Neural crest cell (in vitro differentiated cells): Measurements from ENCODE around the gene LAMB4. TPM values are rescaled to one million over a fixed set of nuclear protein-coding genes. Genes with fewer than 3 reads are reported as not detected.

Experiments
- DNase-seq: peaks from one replicate; pipeline ENCODE4 v3.0.0; 2021; ENCODE audit warnings: low read depth, mixed read lengths, low spot score
- H3K27ac Mint-ChIP-seq: one replicate; pipeline ENCODE4 v1.8.0; 2021; ENCODE audit warnings: mild to moderate bottlenecking, mixed read lengths; ENCODE audit not compliant: unreplicated experiment
- H3K27me3 Mint-ChIP-seq: 2 replicates; pipeline ENCODE4 v1.8.0; 2021; ENCODE audit warnings: low read depth, mild to moderate bottlenecking, mixed read lengths
- H3K36me3 Mint-ChIP-seq: 2 replicates; pipeline ENCODE4 v1.8.0; 2021; ENCODE audit warnings: low read depth, mild to moderate bottlenecking, mixed read lengths
- H3K4me1 Mint-ChIP-seq: 2 replicates; pipeline ENCODE4 v1.8.0; 2021; ENCODE audit warnings: mixed read lengths
- H3K4me3 Mint-ChIP-seq: one replicate; pipeline ENCODE4 v1.8.0; 2021; ENCODE audit warnings: mild to moderate bottlenecking, mixed read lengths
- H3K9me3 Mint-ChIP-seq: 2 replicates; pipeline ENCODE4 v1.8.0; 2021; ENCODE audit warnings: mixed read lengths
- CTCF ChIP-seq: fragments of 200-600 bp; sonication (generic); conservative IDR thresholded peaks from 2 replicates; pipeline ENCODE4 v1.5.0; 2021; ENCODE audit warnings: antibody characterized with exemption, mild to moderate bottlenecking
- total RNA-seq: library from RNA; stranded (reverse); gene quantifications from 2 replicates; pipeline ENCODE4 v1.2.1, GENCODE V29; 2021

The LAMB4 gene
- total RNA-seq, 1 donor from 2014 or later: 0.16 TPM

- no peaks in the 10 kb centered on the region for H3K9me3 Mint-ChIP-seq
- no peak for TF ChIP-seq CTCF
- H3K4me1 Mint-ChIP-seq: no peaks in the 10 kb centered on the region
- H3K27ac Mint-ChIP-seq: no peak overlapping the region
- DNase-seq: no peak
- H3K4me3 Mint-ChIP-seq: no peak overlapping the region
- no peaks in the 10 kb centered on the region for H3K36me3 Mint-ChIP-seq
- H3K27me3 Mint-ChIP-seq: no peaks in the 10 kb centered on the region
These were observed 62.3 kb downstream of the LAMB4 start for GRCh38 chr7:108067844-108068243.

- no peak for TF ChIP-seq CTCF
- Mint-ChIP-seq H3K9me3 (no peaks in the 10 kb centered on the region), H3K27ac (no peak overlapping the region), H3K36me3 (no peaks in the 10 kb centered on the region), H3K4me3 (no peak overlapping the region), H3K4me1 (no peaks in the 10 kb centered on the region), H3K27me3 (no peaks in the 10 kb centered on the region)
- DNase-seq: no peak
These were observed 63.7 kb downstream of the LAMB4 start for GRCh38 chr7:108066486-108066885.

GRCh38 chr7:108063520-108063933 lies 66.6 kb downstream of the LAMB4 start:
- Mint-ChIP-seq H3K9me3 (no peaks in the 10 kb centered on the region), H3K36me3 (no peaks in the 10 kb centered on the region), H3K27me3 (no peaks in the 10 kb centered on the region), H3K27ac (no peak overlapping the region), H3K4me3 (no peak overlapping the region), H3K4me1 (no peaks in the 10 kb centered on the region)
- DNase-seq: no peak
- TF ChIP-seq CTCF: no peak

GRCh38 chr7:108062250-108063014 lies 67.7 kb downstream of the LAMB4 start:
- DNase-seq: no peak
- TF ChIP-seq CTCF: no peak
- Mint-ChIP-seq H3K27ac (no peak overlapping the region), H3K4me3 (no peak overlapping the region), H3K9me3 (no peaks in the 10 kb centered on the region), H3K27me3 (no peaks in the 10 kb centered on the region), H3K36me3 (no peaks in the 10 kb centered on the region), H3K4me1 (no peaks in the 10 kb centered on the region)

GRCh38 chr7:108059526-108059925 lies 70.6 kb downstream of the LAMB4 start:
- Mint-ChIP-seq H3K36me3 (no peaks in the 10 kb centered on the region), H3K4me3 (no peak overlapping the region), H3K4me1 (peaks cover 5% of the 10 kb centered on the region), H3K9me3 (no peaks in the 10 kb centered on the region), H3K27me3 (no peaks in the 10 kb centered on the region), H3K27ac (no peak overlapping the region)
- TF ChIP-seq CTCF: no peak
- DNase-seq: no peak
